HEK293 (cell line): ENCODE results near the gene COL8A1.

Experiments used
- CTCF ChIA-PET: fragments of 350-600 bp; formaldehyde crosslinking; extraction: SDS; loops from one replicate; lab custom pipeline; 2021; ENCODE audit warnings: antibody characterized with exemption; lab: Yijun Ruan, JAX
- POLR2A ChIA-PET: fragments of 300-600 bp; formaldehyde crosslinking; extraction: SDS; loops from one replicate; lab custom pipeline; 2020; ENCODE audit warnings: antibody characterized with exemption, inconsistent platforms; lab: Yijun Ruan, JAX
- H3K27ac ChIP-seq: fragments of 200-500 bp; sonication (Bioruptor generic); 2 replicates; pipeline ENCODE4 v1.5.1; 2014; ENCODE audit warnings: low read depth, low read length, control low read depth, inconsistent platforms; ENCODE audit errors: extremely low read depth
- H3K36me3 ChIP-seq, 2 experiments: fragments of 200-500 bp in 1 of 2; sonication (Bioruptor generic) in 1 of 2; 1 replicate in 1 of 2; 2 replicates in 1 of 2; pipeline ENCODE4 v1.5.1; 2014 to 2017; ENCODE audit warnings: inconsistent platforms in 2 of 2, low read length in 2 of 2; ENCODE audit not compliant: control insufficient read depth in 2 of 2, insufficient read depth in 1 of 2
- H3K4me1 ChIP-seq: fragments of 200-500 bp; sonication (Bioruptor generic); 2 replicates; pipeline ENCODE4 v1.5.1; 2014; ENCODE audit warnings: mild to moderate bottlenecking, low read length, inconsistent platforms; ENCODE audit not compliant: control insufficient read depth, insufficient read depth
- H3K4me3 ChIP-seq: 2 replicates; pipeline ENCODE4 v1.5.1; 2011; ENCODE audit warnings: low read depth, mild to moderate bottlenecking, control low read depth, low read length, moderate library complexity
- H3K9me3 ChIP-seq: fragments of 200-500 bp; sonication (Bioruptor generic); 2 replicates; pipeline ENCODE4 v1.5.1; 2014; ENCODE audit warnings: low read depth, low read length, inconsistent platforms; ENCODE audit not compliant: control insufficient read depth, insufficient read depth
- HOXD13 ChIP-seq: sonication (generic); formaldehyde crosslinking; IDR thresholded peaks from 2 replicates; pipeline ENCODE4 v1.8.0; 2022; ENCODE audit warnings: missing genetic modification reagents, borderline replicate concordance
- KLF1 ChIP-seq: fragments of 450-650 bp; formaldehyde crosslinking; IDR thresholded peaks from 2 replicates; pipeline ENCODE4 v1.5.1; 2016; ENCODE audit warnings: missing biosample characterization, missing genetic modification characterization
- MYNN ChIP-seq: fragments of 450-650 bp; formaldehyde crosslinking; IDR thresholded peaks from 2 replicates; pipeline ENCODE4 v1.5.1; 2016; ENCODE audit warnings: missing biosample characterization, missing genetic modification characterization, borderline replicate concordance
- PRDM2 ChIP-seq: fragments of 450-650 bp; formaldehyde crosslinking; IDR thresholded peaks from 2 replicates; pipeline ENCODE4 v1.5.1; 2016; ENCODE audit warnings: missing biosample characterization, missing genetic modification characterization, borderline replicate concordance
- ZNF112 ChIP-seq: fragments of 450-650 bp; formaldehyde crosslinking; IDR thresholded peaks from 2 replicates; pipeline ENCODE4 v1.5.0; 2017; ENCODE audit warnings: missing biosample characterization, missing genetic modification characterization
- ZNF155 ChIP-seq: fragments of 450-650 bp; formaldehyde crosslinking; IDR thresholded peaks from 2 replicates; pipeline ENCODE4 v1.5.1; 2016; ENCODE audit warnings: missing biosample characterization, missing genetic modification characterization
- ZNF157 ChIP-seq: fragments of 450-650 bp; formaldehyde crosslinking; IDR thresholded peaks from 2 replicates; pipeline ENCODE4 v1.5.1; 2016; ENCODE audit warnings: missing biosample characterization, missing genetic modification characterization
- ZNF175 ChIP-seq: fragments of 450-650 bp; formaldehyde crosslinking; IDR thresholded peaks from 2 replicates; pipeline ENCODE4 v1.5.1; 2016; ENCODE audit warnings: missing biosample characterization, missing genetic modification characterization
- ZNF214 ChIP-seq: fragments of 450-650 bp; formaldehyde crosslinking; IDR thresholded peaks from 2 replicates; pipeline ENCODE4 v1.5.1; 2017; ENCODE audit warnings: missing biosample characterization, mild to moderate bottlenecking, missing genetic modification characterization, borderline replicate concordance
- ZNF248 ChIP-seq: fragments of 450-650 bp; formaldehyde crosslinking; IDR thresholded peaks from 2 replicates; pipeline ENCODE4 v1.5.1; 2017; ENCODE audit warnings: missing biosample characterization, missing genetic modification characterization
- ZNF324 ChIP-seq: fragments of 450-650 bp; formaldehyde crosslinking; IDR thresholded peaks from 2 replicates; pipeline ENCODE4 v1.5.1; 2016; ENCODE audit warnings: missing biosample characterization, missing genetic modification characterization
- ZNF37A ChIP-seq: fragments of 450-650 bp; IDR thresholded peaks from 2 replicates; pipeline ENCODE4 v1.5.1; 2018; ENCODE audit warnings: missing biosample characterization, missing genetic modification characterization
- ZNF513 ChIP-seq: fragments of 450-650 bp; IDR thresholded peaks from 2 replicates; pipeline ENCODE4 v1.5.1; 2018; ENCODE audit warnings: missing biosample characterization, missing genetic modification characterization
- ZNF558 ChIP-seq: fragments of 450-650 bp; formaldehyde crosslinking; IDR thresholded peaks from 2 replicates; pipeline ENCODE4 v1.5.1; 2016; ENCODE audit warnings: missing biosample characterization, missing genetic modification characterization
- ZNF600 ChIP-seq: fragments of 450-650 bp; formaldehyde crosslinking; IDR thresholded peaks from 2 replicates; pipeline ENCODE4 v1.5.1; 2016; ENCODE audit warnings: missing biosample characterization, missing genetic modification characterization
- ZNF639 ChIP-seq: fragments of 450-650 bp; formaldehyde crosslinking; IDR thresholded peaks from 2 replicates; pipeline ENCODE4 v1.5.1; 2016; ENCODE audit warnings: missing biosample characterization, missing genetic modification characterization
- ZNF658 ChIP-seq: fragments of 450-650 bp; formaldehyde crosslinking; IDR thresholded peaks from 2 replicates; pipeline ENCODE4; 2016; ENCODE audit warnings: missing biosample characterization, missing genetic modification characterization
- ZNF747 ChIP-seq: fragments of 450-650 bp; formaldehyde crosslinking; IDR thresholded peaks from 2 replicates; pipeline ENCODE4 v1.5.1; 2016; ENCODE audit warnings: missing biosample characterization, missing genetic modification characterization
- ZSCAN18 ChIP-seq: fragments of 450-650 bp; formaldehyde crosslinking; IDR thresholded peaks from 2 replicates; pipeline ENCODE4 v1.5.1; 2016; ENCODE audit warnings: missing biosample characterization, missing genetic modification characterization
- ZSCAN5A ChIP-seq: fragments of 450-650 bp; formaldehyde crosslinking; IDR thresholded peaks from 2 replicates; pipeline ENCODE4 v1.5.1; 2016; ENCODE audit warnings: missing biosample characterization, missing genetic modification characterization

The COL8A1 gene

DNA sequence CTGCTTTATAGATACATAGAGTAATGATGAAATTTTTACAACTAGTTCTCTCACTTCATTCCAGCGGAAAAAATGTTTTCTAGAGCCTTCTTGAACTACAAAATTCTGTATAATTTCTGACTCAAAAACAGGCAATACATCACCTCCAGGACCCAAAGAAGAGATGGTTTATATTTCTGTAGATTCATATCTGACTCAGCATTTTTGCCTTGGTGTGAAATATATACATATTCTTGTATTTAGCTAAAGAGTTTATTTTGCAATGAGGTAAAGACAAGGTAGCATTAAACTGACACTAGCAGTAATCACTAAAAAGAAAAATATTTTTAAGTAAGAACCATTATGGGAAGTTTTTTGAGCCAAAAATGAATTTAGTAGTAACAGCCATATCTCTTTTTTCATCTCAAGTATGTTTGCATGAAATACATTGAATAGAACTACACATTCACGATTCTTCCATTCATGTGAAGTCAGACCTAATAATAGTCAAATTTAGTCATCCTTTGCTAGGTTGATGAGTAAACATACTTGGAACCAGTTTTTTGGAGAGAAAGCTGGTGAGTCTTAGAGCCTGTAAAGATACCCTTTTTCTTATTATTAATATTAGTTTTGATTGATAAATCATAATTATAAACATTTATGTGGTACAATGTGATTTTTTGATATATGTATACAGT lies 31.6 kb downstream of the COL8A1 start (continued):
- no peak for TF ChIP-seq ZSCAN5A (tag by site-specific recombination)

DNA sequence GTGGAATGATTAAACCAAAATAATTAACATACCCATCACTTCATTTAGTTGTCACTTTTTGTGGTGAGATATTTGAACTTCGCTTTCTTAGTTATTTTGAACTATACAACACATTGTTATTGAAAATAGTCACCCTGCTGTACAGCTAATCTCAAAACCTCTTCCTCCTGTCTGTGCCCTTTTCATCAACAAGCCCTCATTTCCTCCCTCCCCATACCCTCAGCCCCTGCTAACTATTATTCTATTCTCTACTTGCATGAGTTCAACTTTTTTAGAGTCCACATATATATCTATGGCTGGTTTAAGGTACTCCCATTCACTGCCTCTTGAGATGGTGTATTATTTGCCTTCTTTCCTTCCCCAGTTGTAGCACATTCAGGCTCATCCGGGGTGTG lies 32.2 kb downstream of the COL8A1 start:
- Histone ChIP-seq H3K27ac (no peak overlapping the region), H3K4me1 (no peaks in the 10 kb centered on the region), H3K36me3 (no peaks in the 10 kb centered on the region)
- TF ChIP-seq ZNF37A (tag by site-specific recombination) (no peak), PRDM2 (tag by site-specific recombination) (no peak), ZNF248 (no peak), MYNN (tag by site-specific recombination) (no peak), ZNF112 (no peak), ZNF600 (tag by site-specific recombination) (no peak), KLF1 (tag by site-specific recombination) (no peak), ZNF175 (tag by site-specific recombination) (no peak), ZNF324 (tag by site-specific recombination) (no peak), ZNF658 (tag by site-specific recombination) (no peak), ZNF157 (tag by site-specific recombination) (no peak), ZNF214 (tag by site-specific recombination) (no peak), ZNF558 (tag by site-specific recombination) (no peak), ZSCAN18 (tag by site-specific recombination) (no peak), ZNF747 (tag by site-specific recombination) (no peak), ZNF155 (tag by site-specific recombination) (no peak), ZNF513 (tag by site-specific recombination) (no peak), ZNF639 (tag by site-specific recombination) (no peak), HOXD13 (CRISPR knock-in tag) (no peak)
- TF ChIP-seq, all 188 proteins: peak for 0
- no peaks in the 10 kb centered on the region for H3K9me3 ChIP-seq
- ChIA-PET POLR2A (no interaction called here), CTCF (no interaction called here)
- H3K4me3 ChIP-seq = no peak overlapping the region
